Stimulated activated CD4-positive, alpha-beta T cell treated with anti-CD3 and anti-CD28 coated beads, Interleukin-2, amount 100 ng/mL, for 24 hours (primary cell): ENCODE measurements around the gene MMP8.
"Not testable (repeated sequence)": the region's sequence is repeated elsewhere in the genome, so short reads cannot be mapped to it uniquely, and the experiment has no call there.

ENCODE experiments used
- DNase-seq, 2 donors: peaks; one replicate each; pipeline ENCODE4 v3.0.0-alpha.2; 2020

The MMP8 gene, protein sequence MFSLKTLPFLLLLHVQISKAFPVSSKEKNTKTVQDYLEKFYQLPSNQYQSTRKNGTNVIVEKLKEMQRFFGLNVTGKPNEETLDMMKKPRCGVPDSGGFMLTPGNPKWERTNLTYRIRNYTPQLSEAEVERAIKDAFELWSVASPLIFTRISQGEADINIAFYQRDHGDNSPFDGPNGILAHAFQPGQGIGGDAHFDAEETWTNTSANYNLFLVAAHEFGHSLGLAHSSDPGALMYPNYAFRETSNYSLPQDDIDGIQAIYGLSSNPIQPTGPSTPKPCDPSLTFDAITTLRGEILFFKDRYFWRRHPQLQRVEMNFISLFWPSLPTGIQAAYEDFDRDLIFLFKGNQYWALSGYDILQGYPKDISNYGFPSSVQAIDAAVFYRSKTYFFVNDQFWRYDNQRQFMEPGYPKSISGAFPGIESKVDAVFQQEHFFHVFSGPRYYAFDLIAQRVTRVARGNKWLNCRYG

DNA sequence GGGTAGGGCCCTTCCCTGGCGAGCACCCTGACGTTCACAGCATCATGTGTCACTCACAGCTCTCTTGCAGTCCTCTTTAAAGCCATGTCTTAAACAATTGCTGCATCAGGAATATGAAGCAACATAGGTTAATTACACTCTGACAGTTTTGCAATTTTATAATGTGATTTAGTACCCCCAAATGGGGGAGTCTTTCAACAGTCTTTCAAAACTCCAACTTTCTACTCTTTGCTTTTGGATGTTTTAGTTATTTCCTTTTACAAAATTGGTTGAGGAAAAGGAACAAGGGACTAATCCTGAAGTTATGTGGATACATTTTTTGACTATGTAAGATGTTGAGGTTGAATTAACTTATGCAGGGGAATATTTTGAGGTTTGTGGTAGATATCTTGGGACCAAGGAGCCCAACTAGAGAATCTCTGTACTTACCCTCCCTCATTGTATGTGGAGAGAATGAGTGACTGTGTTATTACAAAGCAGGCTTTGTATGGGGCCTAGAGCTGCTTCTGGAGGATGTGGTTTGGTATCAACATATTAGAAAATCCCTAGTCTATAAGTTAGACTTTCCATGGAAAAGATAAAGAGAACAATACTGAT lies at the start of gene MMP8:
MMP8 (minus strand) TSS at position 51 of the 597 bp plus-strand sequence. CDS start 99 bp downstream, outside the sequence.
- no peak for DNase-seq

DNA sequence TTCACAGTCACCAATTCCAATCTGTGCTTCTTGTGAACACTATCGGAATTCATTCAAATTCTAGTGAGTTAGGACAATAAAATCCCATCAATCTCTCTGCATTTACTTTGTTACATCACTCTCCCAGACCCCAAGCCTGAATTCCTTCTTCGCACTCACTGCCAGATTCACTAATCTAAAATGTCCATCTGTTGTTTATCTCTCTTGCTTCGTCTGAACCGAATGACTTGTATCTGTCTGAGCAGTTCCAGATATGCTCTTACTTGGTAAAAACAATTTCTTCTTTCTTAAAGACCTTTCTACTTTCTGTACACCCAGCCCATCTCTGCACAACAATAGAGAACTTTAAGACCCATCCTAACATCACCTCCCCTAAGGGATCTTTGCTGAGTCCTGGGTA lies 48.6 kb upstream of the MMP8 start:
- DNase-seq, result no peak

DNA sequence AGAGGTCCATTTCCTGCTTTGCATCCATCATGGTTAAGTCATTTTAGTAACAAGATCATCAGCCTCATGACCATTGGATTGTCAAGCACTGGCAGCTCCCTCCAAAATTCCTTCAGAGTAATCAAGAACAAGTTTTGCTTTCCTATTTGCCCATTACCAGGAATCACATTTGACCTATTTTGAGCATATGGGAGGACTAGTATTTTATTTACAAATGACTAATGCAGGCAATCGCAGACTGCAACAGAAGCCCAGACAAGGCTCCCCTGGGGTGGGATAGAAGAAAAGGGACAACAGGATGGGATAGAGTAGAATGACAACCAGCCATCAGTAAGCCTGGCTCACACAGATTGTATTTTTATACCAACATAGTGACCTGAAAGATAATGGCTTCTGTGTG lies 46.6 kb upstream of the MMP8 start:
- DNase-seq, result no peak

DNA sequence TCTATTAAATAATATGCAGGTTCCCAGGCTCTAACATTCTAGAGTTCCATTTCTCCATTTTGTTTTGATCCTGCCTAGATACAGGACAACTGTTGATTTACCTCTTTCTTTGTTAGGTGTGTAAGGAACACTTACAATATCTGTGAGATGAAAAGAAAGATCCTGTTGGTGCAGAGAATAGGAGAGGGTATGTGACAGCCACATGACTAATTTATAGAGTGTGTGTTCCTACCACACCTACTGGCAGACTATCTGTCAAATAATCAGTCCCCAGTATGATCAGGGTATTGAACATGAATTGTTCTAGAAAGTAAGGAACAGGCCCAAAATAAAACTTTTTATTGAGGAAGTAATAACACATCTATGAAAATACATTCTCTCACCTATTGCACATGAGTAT lies 45.4 kb upstream of the MMP8 start:
- no peak for DNase-seq

DNA sequence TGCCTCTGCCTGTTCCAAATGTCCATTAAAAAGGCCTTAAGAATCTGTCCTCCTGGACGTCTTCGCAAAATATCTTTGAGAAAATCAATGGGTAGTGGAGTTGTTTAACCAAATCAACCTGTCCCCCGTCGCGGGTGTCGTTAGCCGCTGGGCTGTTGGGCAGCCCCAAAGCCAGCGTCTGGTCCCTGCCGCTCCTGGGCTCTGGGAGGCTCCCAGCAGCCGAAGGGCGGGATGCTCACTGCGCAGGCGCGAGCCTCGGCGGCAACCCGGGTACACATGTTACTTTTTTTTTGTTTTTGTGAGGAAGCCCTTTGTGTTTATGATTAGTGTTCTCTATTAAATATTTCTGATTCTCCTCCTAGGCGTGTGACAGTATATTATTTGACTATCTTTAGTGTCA lies 43.0 kb upstream of the MMP8 start:
- DNase-seq, result no peak

DNA sequence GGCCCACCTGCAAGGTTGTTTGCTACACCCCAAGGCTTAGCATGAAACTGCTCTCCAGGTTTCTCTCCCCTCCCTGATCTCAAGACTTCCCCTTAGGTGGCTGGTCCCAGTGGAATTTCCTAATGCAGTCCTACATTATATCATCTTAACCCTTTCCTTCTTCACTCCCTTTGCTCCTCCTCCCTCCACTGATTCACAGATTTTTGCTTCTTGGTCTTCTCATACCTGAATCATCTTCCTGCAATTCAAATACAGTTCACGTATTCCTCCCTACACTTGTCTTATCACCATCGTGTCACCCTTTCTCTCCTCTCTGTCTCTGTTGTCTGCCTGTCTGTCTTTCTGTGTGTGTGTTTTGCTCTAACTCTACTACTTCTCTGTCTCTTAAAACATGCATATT lies 38.7 kb upstream of the MMP8 start:
- no peak for DNase-seq

DNA sequence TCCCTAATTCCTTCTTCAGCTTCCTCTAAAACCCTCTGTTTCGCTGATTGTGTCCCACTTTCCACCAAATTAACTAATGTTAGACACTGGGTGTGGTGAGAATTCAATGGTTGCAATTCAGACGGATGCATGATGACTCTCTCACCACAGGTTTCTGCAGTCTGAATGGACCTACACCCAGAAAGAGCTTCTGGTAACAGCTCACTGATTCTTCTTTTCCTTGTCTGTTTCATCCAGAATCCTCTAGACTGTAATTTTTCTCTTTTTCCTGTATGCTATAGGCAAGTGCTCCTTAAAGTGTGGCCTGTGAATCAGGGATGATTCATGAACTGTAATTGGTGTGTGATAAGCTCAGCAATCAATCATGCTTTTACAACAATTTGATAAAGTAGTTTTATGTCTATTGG lies 37.6 kb upstream of the MMP8 start:
- no peak for DNase-seq

DNA sequence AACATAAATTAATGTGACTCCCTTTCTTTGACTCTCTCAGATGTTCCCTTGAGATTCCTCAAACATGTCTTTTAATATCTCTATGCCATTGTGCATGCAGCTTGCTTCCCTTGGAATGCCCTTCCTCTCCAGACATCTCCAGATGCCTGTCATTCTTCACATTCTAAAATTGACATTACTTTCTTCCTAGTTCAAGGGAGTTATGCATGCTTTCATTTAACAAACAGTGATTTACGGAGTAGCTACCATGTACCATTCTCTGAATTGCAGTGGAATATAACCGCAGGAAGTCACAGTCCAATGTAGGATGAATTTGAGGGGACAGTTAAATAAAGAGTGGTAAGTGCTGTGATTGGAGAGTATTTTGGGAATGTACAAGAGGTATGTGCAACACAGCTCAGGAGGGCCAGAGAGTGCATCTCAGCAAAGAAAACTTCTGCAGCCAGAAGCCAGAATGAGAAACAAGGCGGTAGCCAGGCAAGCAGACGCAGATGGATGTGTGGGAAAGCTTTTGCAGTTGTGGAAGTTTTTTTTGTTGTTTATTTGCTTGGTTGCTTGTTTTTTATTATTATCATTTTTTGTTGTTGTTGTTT lies 37.0 kb upstream of the MMP8 start:
- DNase-seq, result no peak

DNA sequence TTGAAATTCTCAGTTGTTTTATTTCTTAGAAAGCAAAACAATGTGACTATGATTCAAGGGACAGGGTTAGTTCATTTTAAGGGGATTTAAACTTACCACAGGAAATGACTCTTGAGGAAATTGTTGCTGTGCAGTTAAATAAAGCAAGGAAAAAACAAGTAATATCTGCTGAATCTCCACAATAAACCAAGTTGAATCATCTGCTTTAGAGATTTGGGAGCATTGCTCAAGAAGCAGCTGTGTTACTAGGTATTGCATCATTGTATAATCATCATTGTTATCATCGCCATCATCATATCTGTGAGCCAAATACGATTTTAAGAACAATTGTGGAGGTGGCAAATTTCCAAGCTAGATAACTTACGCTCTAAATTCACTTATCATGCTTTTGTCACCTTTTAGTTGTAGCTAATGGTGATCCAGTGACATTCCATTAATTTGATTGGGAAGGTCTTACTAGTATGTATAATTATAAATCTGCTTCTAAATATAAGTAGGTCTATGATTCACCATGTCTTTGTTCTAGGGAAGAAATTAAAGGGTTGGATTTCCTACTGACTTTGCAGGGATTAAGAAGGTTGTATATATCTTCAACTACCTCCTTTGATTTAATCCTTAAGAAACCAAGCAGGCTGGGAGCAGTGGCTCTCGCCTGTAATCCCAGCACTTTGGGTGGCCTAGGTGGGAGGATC lies 35.7 kb upstream of the MMP8 start:
- no peak for DNase-seq

DNA sequence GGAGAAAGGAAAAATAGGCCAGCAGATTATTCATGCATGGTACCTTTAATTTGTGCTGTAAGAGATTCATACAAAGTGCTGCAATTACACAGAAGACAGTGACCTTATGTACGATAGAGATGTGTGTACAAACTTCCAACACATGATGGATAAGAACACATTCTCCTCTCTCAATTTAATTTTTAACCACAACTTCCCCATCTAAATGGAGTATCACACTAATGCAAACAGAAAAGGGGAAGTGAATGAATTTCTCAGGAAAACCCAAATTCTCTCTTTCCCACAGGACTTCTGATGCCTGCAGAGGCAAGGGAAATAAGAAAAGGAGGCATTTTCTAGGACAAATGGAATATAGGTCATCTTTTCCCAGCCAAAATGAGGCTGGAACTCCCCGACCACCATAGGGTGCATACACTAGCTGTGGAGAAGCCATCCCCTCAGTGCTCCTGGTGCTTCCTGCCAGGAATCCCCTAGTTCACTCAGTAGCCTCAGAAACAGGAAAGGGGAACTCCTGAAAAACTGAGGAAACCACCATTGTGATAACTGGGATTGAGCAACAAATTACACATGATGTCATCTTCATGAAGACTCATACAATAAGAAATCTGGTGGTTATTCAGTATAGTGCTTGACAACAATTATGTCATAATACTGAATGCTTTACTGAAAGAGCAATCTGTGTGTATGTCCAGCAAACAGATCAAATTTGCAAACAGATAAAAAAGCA lies 33.2 kb upstream of the MMP8 start:
- no peak for DNase-seq

DNA sequence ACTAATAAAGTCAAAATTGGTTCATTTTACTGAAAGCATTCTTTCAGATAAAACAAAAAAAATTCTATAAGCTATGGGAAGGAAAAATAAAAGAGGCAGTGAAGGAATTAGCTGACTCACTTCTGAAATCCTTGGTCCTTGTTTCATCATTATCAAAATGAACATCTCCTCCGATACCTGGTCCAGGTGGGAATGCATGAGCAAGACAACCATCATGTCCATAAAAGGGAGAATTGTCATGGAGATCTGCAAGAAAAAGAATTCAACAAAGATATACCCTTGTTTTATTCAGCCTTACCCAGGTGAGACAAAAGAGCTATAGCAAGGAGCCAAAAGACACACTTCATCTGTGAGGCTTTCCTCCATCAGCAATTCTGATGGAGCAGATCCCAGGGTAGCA lies 28.5 kb upstream of the MMP8 start:
- no peak for DNase-seq

DNA sequence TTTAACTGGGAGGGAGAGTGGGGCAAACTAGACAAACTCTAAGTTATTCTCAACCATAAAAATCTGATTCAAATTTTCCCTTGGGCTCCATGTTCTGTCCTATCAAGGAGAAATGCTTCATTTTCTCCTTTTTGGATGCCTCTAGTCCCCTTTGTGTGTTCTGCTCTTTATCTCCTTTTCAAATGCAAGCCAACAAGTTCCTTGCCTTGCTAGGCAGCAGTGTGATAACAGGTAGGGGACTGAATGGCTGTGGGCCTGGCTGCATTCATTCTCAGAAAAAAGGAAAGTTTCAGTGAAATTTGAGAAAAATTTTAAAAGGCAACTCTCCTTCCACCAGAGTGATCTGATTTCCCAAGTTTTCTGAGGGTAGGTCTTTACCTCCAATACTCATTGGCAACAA lies 26.9 kb upstream of the MMP8 start:
- no peak for DNase-seq

DNA sequence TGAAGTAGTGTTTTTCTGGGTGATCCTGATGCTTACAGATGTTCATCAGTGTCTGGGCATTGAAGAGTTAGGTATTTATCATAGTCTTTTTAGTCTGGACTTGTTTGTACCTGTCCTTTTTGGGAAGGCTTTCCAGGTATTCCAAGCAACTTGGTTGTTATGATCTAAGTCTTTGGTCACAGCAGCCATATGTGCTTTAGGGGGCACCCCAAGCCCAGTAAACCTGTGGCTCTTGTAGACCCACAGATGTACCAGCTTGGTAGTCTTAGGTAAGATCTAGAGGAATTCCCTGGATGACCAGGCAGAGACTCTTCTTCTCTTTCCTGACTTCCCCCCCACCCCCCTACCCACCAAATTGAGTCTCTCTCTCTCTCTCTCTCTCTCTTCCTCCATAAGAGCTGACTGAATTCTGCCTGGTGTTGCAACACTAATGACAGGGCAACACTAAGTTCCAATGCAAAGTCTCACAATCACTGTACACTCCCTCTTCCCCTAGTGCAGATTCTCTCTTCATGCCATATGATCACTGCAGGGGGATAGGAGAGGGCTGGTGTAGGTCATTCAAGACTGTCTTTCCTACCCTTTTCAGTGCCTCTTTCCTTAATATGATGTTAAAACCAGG lies 24.5 kb upstream of the MMP8 start:
- DNase-seq, result no peak

DNA sequence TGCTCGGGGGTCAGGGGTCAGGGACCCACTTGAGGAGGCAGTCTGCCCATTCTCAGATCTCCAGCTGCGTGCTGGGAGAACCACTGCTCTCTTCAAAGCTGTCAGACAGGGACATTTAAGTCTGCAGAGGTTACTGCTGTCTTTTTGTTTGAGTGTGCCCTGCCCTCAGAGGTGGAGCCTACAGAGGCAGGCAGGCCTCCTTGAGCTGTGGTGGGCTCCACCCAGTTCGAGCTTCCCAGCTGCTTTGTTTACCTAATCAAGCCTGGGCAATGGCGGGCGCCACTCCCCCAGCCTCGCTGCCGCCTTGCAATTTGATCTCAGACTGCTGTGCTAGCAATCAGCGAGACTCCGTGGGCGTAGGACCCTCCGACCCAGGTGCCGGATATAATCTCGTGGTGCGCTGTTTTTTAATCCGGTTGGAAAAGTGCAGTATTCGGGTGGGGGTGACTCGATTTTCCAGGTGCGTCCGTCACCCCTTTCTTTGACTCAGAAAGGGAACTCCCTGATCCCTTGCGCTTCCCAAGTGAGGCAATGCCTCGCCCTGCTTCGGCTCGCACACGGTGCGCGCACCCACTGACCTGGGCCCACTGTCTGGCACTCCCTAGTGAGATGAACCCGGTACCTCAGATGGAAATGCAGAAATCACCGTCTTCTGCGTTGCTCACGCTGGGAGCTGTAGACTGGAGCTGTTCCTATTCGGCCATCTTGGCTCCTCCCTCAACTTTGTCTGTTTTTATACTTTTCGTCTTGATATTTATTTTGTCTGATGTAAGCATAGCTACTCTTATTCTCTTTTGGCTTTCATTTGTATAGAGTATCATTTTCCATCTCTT lies 22.2 kb upstream of the MMP8 start:
- not testable (repeated sequence) for DNase-seq

DNA sequence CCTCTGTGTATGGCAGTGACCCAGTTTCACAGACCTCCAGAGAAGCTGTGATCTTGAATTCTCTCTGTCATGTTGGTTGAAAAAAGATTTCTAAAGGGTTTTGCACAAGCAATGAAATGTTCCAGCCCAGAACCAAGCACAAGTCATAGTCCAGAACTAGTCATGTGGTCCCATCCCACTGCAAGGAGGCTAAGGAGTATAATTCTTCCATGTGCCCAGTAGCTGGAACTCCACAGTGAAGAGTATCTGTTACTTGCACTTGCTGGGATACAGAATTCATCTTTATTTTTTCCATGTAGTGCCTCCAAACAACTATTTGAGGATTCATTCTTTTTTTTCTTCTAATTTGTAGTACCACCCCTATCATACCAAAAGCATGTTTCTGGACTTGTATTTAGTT lies 9.9 kb upstream of the MMP8 start:
- no peak for DNase-seq

DNA sequence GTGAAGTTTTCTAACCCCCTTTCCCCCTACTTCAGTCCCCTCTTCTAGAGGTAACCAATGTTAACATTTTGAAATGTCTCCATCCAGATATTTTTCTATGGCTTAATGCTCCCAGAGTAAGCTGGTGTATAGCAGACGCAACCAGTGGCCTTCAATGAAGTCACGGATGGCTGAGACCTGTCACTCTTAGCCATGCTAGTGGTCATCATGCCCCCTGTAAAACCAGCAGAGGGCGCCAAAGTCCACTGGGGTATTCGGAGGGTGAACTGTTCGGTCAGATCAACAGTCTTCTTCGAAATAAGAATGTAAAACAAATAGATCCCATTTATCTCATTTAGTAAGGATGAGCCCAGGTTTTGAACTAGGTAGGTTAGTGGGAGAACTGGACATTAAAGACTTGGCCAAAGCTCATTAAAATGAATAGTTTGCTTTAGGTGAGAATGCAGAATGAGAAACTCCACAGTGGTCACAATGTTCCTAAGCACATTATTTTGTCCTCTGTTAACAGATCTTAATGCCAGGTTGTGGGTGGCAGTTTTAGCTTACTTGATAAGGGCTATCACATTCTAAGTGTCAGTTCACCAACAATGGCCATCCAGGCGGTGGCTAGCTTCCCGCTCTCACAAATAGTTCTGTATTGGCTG lies 8.6 kb upstream of the MMP8 start:
- peak; percentile 44 to 60 for DNase-seq

DNA sequence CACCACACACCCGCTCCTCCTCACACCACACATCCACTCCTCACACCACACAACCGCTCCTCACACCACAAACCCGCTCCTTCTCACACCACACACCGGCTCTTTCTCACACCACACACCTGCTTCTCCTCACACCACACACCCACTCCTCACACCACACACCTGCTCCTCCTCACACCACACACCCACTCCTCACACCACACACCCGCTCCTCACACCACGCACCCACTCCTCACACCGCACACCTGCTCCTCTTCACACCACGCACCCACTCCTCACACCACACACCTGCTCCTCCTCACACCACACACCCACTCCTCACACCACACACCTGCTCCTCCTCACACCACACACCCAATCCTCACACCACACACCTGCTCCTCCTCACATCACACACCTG lies 6.2 kb upstream of the MMP8 start:
- DNase-seq, result not testable (repeated sequence)

DNA sequence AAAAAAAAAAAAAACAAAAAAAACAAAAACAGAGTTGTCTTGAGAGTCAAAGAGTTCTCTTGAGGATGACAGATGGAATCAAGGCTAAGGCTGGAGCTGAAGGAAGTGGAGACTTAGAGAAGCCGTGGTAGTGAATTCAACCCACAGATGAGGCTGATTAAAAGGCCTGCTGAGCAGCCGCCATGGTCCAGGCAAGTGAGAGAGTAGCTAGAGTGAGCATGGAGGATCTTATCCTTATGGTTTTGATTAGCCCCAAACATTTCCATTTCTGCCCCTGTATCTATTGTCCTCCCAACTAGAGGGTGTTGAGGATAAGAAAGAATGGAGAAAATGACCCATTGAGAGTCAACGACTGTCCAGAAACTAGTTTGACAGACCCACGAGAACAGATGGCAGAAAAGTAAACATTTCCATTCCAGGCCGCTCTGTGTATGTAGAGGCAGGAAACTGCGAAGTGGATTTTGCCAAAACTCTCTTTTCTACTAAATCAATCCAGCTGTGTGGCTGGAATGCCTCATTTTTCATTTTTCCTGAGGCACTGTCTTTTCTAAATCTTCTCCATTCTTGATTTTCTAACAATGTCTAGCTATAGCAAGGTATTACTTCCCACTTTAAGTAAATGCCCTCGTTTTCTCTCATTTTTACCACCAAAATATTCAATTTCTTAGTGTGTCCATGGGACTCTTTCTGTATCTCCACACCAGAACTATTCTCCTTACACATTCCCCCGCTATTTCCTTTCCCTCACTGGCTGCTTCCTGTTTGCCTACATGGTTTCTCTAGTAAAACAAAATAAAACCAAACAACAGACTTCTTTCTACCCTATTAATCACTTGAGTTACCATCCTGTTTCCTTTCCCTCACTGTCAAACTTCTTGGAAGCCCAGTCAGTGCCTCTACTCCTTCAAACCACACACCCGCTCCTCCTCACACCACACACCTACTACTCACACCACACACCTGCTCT lies 5.4 kb upstream of the MMP8 start:
- no peak for DNase-seq

DNA sequence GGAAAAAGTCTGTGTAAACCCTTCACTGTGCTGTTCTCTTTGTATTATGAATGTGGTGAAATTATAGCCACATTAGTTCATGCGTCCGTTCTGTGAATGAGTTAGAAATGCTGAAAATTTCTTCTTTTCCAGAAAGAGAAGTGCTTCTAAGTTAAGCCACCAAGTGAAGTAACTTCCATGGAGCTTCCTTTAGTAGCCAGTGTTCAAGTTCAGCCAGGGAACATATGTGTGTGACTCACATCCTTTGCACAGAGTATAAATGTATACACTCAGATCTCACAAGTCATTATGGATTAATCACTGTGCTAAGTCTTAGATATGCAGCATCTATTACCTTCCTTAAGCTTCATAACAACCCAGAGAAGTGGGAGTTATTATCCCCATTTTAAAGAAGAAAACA lies 3.1 kb upstream of the MMP8 start:
- DNase-seq, result no peak

DNA sequence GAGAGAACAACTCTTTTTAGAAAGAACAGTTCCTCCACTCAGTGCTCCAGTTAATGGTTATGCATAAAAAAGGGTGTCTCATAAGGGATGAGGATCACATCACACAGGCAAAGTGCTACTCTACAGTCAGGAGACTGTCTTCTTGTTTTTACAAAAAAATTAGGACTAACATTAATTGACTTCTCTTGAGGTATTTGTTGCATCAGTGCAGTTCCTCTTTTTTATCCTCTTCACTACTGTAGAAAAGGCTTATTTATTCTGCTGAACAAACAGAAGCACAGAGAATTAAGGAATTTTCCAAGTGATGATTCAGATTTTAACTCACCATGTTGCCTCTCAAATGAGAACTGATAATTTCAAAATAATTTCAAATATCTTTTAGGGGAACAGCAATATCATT lies 1.9 kb downstream of the MMP8 start:
- no peak for DNase-seq
